Activated naive CD4-positive, alpha-beta T cell treated with anti-CD3 and anti-CD28 coated beads for 36 hours (primary cell): ENCODE measurements around the gene SCFD2. TPM values are rescaled to one million over a fixed set of nuclear protein-coding genes. Genes with fewer than 3 reads are reported as not detected.
"Not testable (repeated sequence)": the region's sequence is repeated elsewhere in the genome, so short reads cannot be mapped to it uniquely, and the experiment has no call there.

Experiments
- CTCF ChIA-PET: fragments of 350-600 bp; sonication (Branson Sonifier 250); formaldehyde crosslinking; loops from one replicate; lab custom pipeline; 2021; ENCODE audit warnings: antibody characterized with exemption; lab: Charles Lee
- DNase-seq: peaks from one replicate; pipeline ENCODE4 v3.0.0-alpha.2; 2020
- H3K27ac Mint-ChIP-seq: one replicate; pipeline ENCODE4 v1.8.0; 2021; ENCODE audit warnings: mild to moderate bottlenecking, mixed read lengths
- H3K27me3 Mint-ChIP-seq: one replicate; pipeline ENCODE4 v1.8.0; 2021; ENCODE audit warnings: low read depth, mixed read lengths
- H3K36me3 Mint-ChIP-seq: one replicate; pipeline ENCODE4 v1.8.0; 2021; ENCODE audit warnings: low read depth, mixed read lengths
- H3K4me1 Mint-ChIP-seq: one replicate; pipeline ENCODE4 v1.8.0; 2021; ENCODE audit warnings: low read depth, mixed read lengths
- H3K4me3 Mint-ChIP-seq: one replicate; pipeline ENCODE4 v1.8.0; 2021; ENCODE audit warnings: mild to moderate bottlenecking, moderate library complexity, mixed read lengths
- H3K9me3 Mint-ChIP-seq: one replicate; pipeline ENCODE4 v1.8.0; 2021; ENCODE audit warnings: mixed read lengths
- intact Hi-C: fragments of 100-400 bp; cut with micrococcal nuclease; formaldehyde crosslinking; loops from one replicate; pipeline ENCODE4 v1.15.1; 2023
- total RNA-seq, 2 experiments: library from RNA; stranded (reverse); gene quantifications; one replicate each; pipeline ENCODE4 v1.2.3, GENCODE V29; 2021

SCFD2 gene
- total RNA-seq, 2 experiments from 2014 or later: 14.3 to 15.1 TPM

- no peak overlapping the region for H3K4me3 Mint-ChIP-seq
- H3K36me3 Mint-ChIP-seq: no peaks in the 10 kb centered on the region
- CTCF ChIA-PET: interaction anchor here (0.6 to 1.1 kb wide), 4 partner anchors 180 to 732 kb away, joined by 3 read pairs; no protein-coding TSS in a partner anchor
- no peaks in the 10 kb centered on the region for H3K4me1 Mint-ChIP-seq
- DNase-seq: no peak
- no peaks in the 10 kb centered on the region for H3K9me3 Mint-ChIP-seq
- intact Hi-C loops: loop anchor here (2.0 to 10.0 kb wide), 5 partner anchors 171 to 736 kb away; partner anchors contain the start of genes LNX1 and SCFD2
- no peaks in the 10 kb centered on the region for H3K27me3 Mint-ChIP-seq
- H3K27ac Mint-ChIP-seq: no peak overlapping the region
Observed at GRCh38 chr4:53195815-53196661, 169.8 kb downstream of the SCFD2 start.

- intact Hi-C loops: loop anchor here (5.0 to 10.0 kb wide), 3 partner anchors 173 to 738 kb away; partner anchors contain the start of genes LNX1 and SCFD2
- H3K4me1 Mint-ChIP-seq: no peaks in the 10 kb centered on the region
Observed at GRCh38 chr4:53194727-53195126, 171.1 kb downstream of the SCFD2 start.

GRCh38 chr4:53193111-53193510 lies 172.8 kb downstream of the SCFD2 start:
- intact Hi-C loops: loop anchor here (10.0 kb wide), 1 partner anchor 402 kb away; the partner anchor contains the start of gene LNX1
- no peaks in the 10 kb centered on the region for H3K9me3 Mint-ChIP-seq
- H3K27me3 Mint-ChIP-seq: no peaks in the 10 kb centered on the region
- no peaks in the 10 kb centered on the region for H3K4me1 Mint-ChIP-seq
- no peak for DNase-seq
- no peaks in the 10 kb centered on the region for H3K36me3 Mint-ChIP-seq
- H3K4me3 Mint-ChIP-seq: no peak overlapping the region
- CTCF ChIA-PET: no interaction called here
- H3K27ac Mint-ChIP-seq: no peak overlapping the region

More at GRCh38 chr4:53194727-53195126, 171.1 kb downstream of the SCFD2 start:
- no peaks in the 10 kb centered on the region for H3K36me3 Mint-ChIP-seq
- H3K27me3 Mint-ChIP-seq: no peaks in the 10 kb centered on the region
- no peak overlapping the region for H3K4me3 Mint-ChIP-seq
- H3K27ac Mint-ChIP-seq: no peak overlapping the region
- H3K9me3 Mint-ChIP-seq: no peaks in the 10 kb centered on the region
- no peak for DNase-seq
- CTCF ChIA-PET: interaction anchor here (0.5 kb wide), 1 partner anchor 560 kb away, joined by 3 read pairs; no protein-coding TSS in a partner anchor

GRCh38 chr4:53192496-53192895 lies 173.4 kb downstream of the SCFD2 start:
- H3K4me3 Mint-ChIP-seq: no peak overlapping the region
- H3K27ac Mint-ChIP-seq: no peak overlapping the region
- no peaks in the 10 kb centered on the region for H3K36me3 Mint-ChIP-seq
- H3K4me1 Mint-ChIP-seq: no peaks in the 10 kb centered on the region
- H3K27me3 Mint-ChIP-seq: no peaks in the 10 kb centered on the region
- CTCF ChIA-PET: no interaction called here
- no peak for DNase-seq
- no peaks in the 10 kb centered on the region for H3K9me3 Mint-ChIP-seq
- intact Hi-C loops: loop anchor here (10.0 kb wide), 1 partner anchor 402 kb away; the partner anchor contains the start of gene LNX1

GRCh38 chr4:53191997-53192396 lies 173.9 kb downstream of the SCFD2 start:
- no peaks in the 10 kb centered on the region for H3K36me3 Mint-ChIP-seq
- no peaks in the 10 kb centered on the region for H3K27me3 Mint-ChIP-seq
- H3K27ac Mint-ChIP-seq: no peak overlapping the region
- intact Hi-C loops: loop anchor here (10.0 kb wide), 1 partner anchor 403 kb away; the partner anchor contains the start of gene LNX1
- H3K4me3 Mint-ChIP-seq: no peak overlapping the region
- no peaks in the 10 kb centered on the region for H3K9me3 Mint-ChIP-seq
- DNase-seq: no peak
- H3K4me1 Mint-ChIP-seq: no peaks in the 10 kb centered on the region
- CTCF ChIA-PET: no interaction called here

GRCh38 chr4:53189011-53189410 lies 176.8 kb downstream of the SCFD2 start:
- no peak overlapping the region for H3K27ac Mint-ChIP-seq
- no peak for DNase-seq
- H3K4me3 Mint-ChIP-seq: no peak overlapping the region
- intact Hi-C loops: no loop called here
- no peaks in the 10 kb centered on the region for H3K4me1 Mint-ChIP-seq
- CTCF ChIA-PET: interaction anchor here (0.6 kb wide), 1 partner anchor 711 kb away, joined by 3 read pairs; no protein-coding TSS in a partner anchor
- peaks cover 17% of the 10 kb centered on the region for H3K36me3 Mint-ChIP-seq
- no peaks in the 10 kb centered on the region for H3K9me3 Mint-ChIP-seq
- no peaks in the 10 kb centered on the region for H3K27me3 Mint-ChIP-seq

GRCh38 chr4:53186714-53187358 lies 179.0 kb downstream of the SCFD2 start:
- Mint-ChIP-seq H3K4me1 (no peaks in the 10 kb centered on the region), H3K27ac (no peak overlapping the region), H3K27me3 (no peaks in the 10 kb centered on the region), H3K9me3 (peaks cover 2% of the 10 kb centered on the region), H3K36me3 (peaks cover 28% of the 10 kb centered on the region), H3K4me3 (no peak overlapping the region)
- CTCF ChIA-PET: interaction anchor here (0.7 kb wide), 1 partner anchor 733 kb away, joined by 3 read pairs; no protein-coding TSS in a partner anchor
- intact Hi-C loops: no loop called here
- DNase-seq: no peak

- CTCF ChIA-PET: interaction anchor here (0.7 kb wide), 1 partner anchor 733 kb away, joined by 3 read pairs; no protein-coding TSS in a partner anchor
Observed at GRCh38 chr4:53185869-53186585, 179.8 kb downstream of the SCFD2 start.

GRCh38 chr4:53183754-53184153 lies 182.1 kb downstream of the SCFD2 start:
- DNase-seq: no peak
- Mint-ChIP-seq H3K9me3 (peaks cover 19% of the 10 kb centered on the region), H3K4me1 (peaks cover 1% of the 10 kb centered on the region), H3K4me3 (no peak overlapping the region), H3K27ac (no peak overlapping the region), H3K36me3 (peaks cover 51% of the 10 kb centered on the region), H3K27me3 (no peaks in the 10 kb centered on the region)
- intact Hi-C loops: no loop called here
- CTCF ChIA-PET: interaction anchor here (0.5 kb wide), 1 partner anchor 274 kb away, joined by 3 read pairs; no protein-coding TSS in a partner anchor

More at GRCh38 chr4:53185869-53186585, 179.8 kb downstream of the SCFD2 start:
- Mint-ChIP-seq H3K36me3 (peaks cover 32% of the 10 kb centered on the region), H3K4me1 (no peaks in the 10 kb centered on the region), H3K9me3 (peaks cover 2% of the 10 kb centered on the region), H3K4me3 (no peak overlapping the region), H3K27me3 (no peaks in the 10 kb centered on the region), H3K27ac (no peak overlapping the region)
- DNase-seq: no peak
- intact Hi-C loops: no loop called here

- DNase-seq, H3K27me3 Mint-ChIP-seq, H3K27ac Mint-ChIP-seq, CTCF ChIA-PET, intact Hi-C loops, H3K4me3 Mint-ChIP-seq: not testable (repeated sequence)
- Mint-ChIP-seq H3K9me3 (peaks cover 26% of the 10 kb centered on the region), H3K4me1 (peaks cover 18% of the 10 kb centered on the region), H3K36me3 (peaks cover 50% of the 10 kb centered on the region)
Observed at GRCh38 chr4:53177751-53178150, 188.1 kb downstream of the SCFD2 start.

- CTCF ChIA-PET: interaction anchor here (0.7 to 1.0 kb wide), 2 partner anchors 56 to 192 kb away, joined by 3 read pairs; no protein-coding TSS in a partner anchor
- no peak overlapping the region for H3K27ac Mint-ChIP-seq
- intact Hi-C loops: no loop called here
- H3K27me3 Mint-ChIP-seq: no peaks in the 10 kb centered on the region
- H3K36me3 Mint-ChIP-seq: peaks cover 45% of the 10 kb centered on the region
- H3K9me3 Mint-ChIP-seq: peaks cover 25% of the 10 kb centered on the region
- peaks cover 18% of the 10 kb centered on the region for H3K4me1 Mint-ChIP-seq
- no peak overlapping the region for H3K4me3 Mint-ChIP-seq
- DNase-seq: no peak
Observed at GRCh38 chr4:53175640-53176039, 190.2 kb downstream of the SCFD2 start.
